Epithelial cell of esophagus (primary cell): ENCODE data around the gene PSMC3IP.
"Not testable (repeated sequence)": the region's sequence is repeated elsewhere in the genome, so short reads cannot be mapped to it uniquely, and the experiment has no call there.

Source experiments
- DNase-seq: peaks from one replicate; pipeline ENCODE4 v3.0.0; 2010; ENCODE audit warnings: low read depth
- H3K4me3 ChIP-seq: 2 replicates; pipeline ENCODE4 v1.5.1; 2011; ENCODE audit warnings: mild to moderate bottlenecking, low read length, control low read depth
- TF ChIP-seq, protein P1 (sequence below): IDR thresholded peaks from 2 replicates; pipeline ENCODE4 v1.5.1; 2011; ENCODE audit warnings: low read depth, mild to moderate bottlenecking, low read length, control low read depth, inconsistent platforms; ENCODE audit not compliant: insufficient read depth; ENCODE audit errors: missing control alignments

PSMC3IP gene

DNA sequence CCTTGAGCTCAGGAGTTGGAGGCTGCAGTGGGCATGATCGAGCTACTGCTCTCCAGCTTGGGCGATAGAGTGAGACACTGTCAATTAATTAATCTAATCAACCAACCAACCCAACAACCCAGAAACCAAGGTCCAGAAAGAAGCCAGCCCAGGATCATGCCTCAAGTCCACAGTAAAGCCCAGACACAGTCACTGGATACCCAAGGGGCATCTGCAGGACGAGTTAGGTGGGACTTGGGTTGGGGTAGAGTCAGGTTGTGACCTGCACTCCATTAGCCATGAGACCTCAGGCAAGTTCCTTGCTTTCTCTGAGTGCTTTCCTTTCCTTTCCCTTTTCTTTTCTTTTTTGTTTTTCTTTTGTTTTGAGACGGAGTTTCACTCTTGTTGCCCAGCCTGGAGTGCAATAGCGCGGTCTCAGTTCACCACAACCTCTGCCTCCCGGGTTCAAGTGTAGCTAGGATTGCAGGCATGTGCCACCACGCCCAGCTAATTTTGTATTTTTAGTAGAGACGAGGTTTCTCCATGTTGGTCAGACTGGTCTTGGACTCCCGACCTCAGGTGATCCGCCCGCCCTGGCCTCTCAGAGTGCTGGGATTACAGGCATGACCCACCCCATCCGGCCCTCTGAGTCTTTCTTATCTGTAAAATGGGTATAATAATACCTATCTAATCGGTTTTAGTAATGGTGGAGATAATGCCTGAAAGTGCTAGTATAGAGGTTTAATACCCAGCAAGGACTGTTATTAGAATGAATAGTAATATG lies 28.4 kb downstream of the PSMC3IP start:
- no peak overlapping the region for H3K4me3 ChIP-seq
- TF ChIP-seq, protein P1, sequence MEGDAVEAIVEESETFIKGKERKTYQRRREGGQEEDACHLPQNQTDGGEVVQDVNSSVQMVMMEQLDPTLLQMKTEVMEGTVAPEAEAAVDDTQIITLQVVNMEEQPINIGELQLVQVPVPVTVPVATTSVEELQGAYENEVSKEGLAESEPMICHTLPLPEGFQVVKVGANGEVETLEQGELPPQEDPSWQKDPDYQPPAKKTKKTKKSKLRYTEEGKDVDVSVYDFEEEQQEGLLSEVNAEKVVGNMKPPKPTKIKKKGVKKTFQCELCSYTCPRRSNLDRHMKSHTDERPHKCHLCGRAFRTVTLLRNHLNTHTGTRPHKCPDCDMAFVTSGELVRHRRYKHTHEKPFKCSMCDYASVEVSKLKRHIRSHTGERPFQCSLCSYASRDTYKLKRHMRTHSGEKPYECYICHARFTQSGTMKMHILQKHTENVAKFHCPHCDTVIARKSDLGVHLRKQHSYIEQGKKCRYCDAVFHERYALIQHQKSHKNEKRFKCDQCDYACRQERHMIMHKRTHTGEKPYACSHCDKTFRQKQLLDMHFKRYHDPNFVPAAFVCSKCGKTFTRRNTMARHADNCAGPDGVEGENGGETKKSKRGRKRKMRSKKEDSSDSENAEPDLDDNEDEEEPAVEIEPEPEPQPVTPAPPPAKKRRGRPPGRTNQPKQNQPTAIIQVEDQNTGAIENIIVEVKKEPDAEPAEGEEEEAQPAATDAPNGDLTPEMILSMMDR = no peak
- no peak for DNase-seq

GRCh38 chr17:42548070-42548837 lies 29.3 kb downstream of the PSMC3IP start:
- TF ChIP-seq, protein P1 = peak; percentile 63
- peak; percentile 90 for DNase-seq
- peak overlapping the region; percentile 44 for H3K4me3 ChIP-seq

GRCh38 chr17:42547698-42548069 lies 29.8 kb downstream of the PSMC3IP start:
- DNase-seq = no peak
- TF ChIP-seq, protein P1 = no peak
- no peak overlapping the region for H3K4me3 ChIP-seq

- H3K4me3 ChIP-seq = no peak overlapping the region
- TF ChIP-seq, protein P1 = no peak
- no peak for DNase-seq
Measured at GRCh38 chr17:42547001-42547461, 30.5 kb downstream of the PSMC3IP start.

- not testable (repeated sequence) for H3K4me3 ChIP-seq, DNase-seq
Measured at GRCh38 chr17:42545755-42546505, 31.6 kb downstream of the PSMC3IP start.

DNA sequence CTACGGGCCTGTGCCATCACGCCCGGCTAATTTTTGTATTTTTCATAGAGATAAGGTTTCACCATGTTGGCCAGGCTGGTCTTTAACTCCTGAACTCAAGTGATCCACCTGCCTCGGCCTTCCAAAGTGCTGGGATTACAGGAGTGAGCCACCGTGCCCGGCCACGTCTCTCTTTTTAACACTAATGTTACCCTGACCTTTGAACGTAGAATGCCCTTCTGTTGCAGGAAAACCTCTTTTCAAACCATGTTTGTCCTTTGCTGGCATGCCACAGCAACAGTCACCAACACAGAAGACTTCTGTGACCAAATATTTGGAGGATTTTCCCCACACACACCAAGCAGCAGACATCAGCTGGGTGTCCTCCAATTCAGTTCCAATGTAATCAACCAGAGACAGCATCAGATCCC lies 32.6 kb downstream of the PSMC3IP start:
- no peak for DNase-seq
- H3K4me3 ChIP-seq = no peak overlapping the region
- TF ChIP-seq, protein P1 = no peak
